ENCODE data around the gene NAV2. TPM values are rescaled to one million over a fixed set of nuclear protein-coding genes. Genes with fewer than 3 reads are reported as not detected.
A peak's percentile ranks its signal among the peaks of the same experiment; 100 is the strongest.

NAV2 gene
- total RNA-seq, 1 experiment from 2014 or later = 63.5 TPM

DNA sequence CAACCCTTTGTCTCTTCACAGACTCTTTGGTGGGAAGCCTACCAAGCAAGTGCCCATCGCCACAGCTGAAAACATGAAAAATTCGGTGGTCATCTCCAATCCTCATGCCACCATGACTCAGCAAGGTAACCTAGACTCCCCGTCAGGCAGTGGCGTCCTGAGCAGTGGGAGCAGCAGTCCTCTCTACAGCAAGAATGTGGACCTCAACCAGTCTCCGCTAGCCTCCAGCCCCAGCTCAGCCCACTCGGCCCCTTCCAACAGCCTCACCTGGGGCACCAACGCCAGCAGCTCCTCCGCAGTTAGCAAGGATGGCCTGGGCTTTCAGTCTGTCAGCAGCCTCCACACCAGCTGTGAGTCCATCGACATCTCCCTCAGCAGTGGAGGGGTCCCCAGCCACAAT lies 336.1 kb downstream of the NAV2 start:
- peaks cover 7% of the 10 kb centered on the region for H3K36me3 ChIP-seq (ENCODE audit: control insufficient read depth, insufficient read depth, low read length)
- intact Hi-C loops (cut with micrococcal nuclease; ENCODE audit: unreplicated experiment) = no loop called here
- no TSS peak for BruUV-seq (replicated peaks)
- Mint-ChIP-seq H3K27me3 (ENCODE audit: insufficient read depth, unreplicated experiment) (no peaks in the 10 kb centered on the region), H3K9me3 (ENCODE audit: unreplicated experiment) (no peaks in the 10 kb centered on the region), H3K4me3 (ENCODE audit: unreplicated experiment) (no peak overlapping the region), H3K27ac (ENCODE audit: unreplicated experiment) (peak overlapping the region; percentile 77), H3K4me1 (ENCODE audit: low read depth, unreplicated experiment) (peaks cover 12% of the 10 kb centered on the region), H3K36me3 (ENCODE audit: insufficient read depth, unreplicated experiment) (peaks cover 90% of the 10 kb centered on the region)
- H3K4me1 ChIP-seq = peaks cover 8% of the 10 kb centered on the region; the same call in 1 of the 2 replicates
- ChIA-PET POLR2A (no interaction called here), CTCF (no interaction called here)
- no peaks in the 10 kb centered on the region for H3K9me3 ChIP-seq
- DNase-seq = no peak
- H3K27me3 ChIP-seq (replicated peaks; ENCODE audit: control insufficient read depth, insufficient read depth, low read length) = no peaks in the 10 kb centered on the region
- no peak overlapping the region for H3K4me3 ChIP-seq (ENCODE audit: low read depth, low read length)
- TF ChIP-seq, protein P1, sequence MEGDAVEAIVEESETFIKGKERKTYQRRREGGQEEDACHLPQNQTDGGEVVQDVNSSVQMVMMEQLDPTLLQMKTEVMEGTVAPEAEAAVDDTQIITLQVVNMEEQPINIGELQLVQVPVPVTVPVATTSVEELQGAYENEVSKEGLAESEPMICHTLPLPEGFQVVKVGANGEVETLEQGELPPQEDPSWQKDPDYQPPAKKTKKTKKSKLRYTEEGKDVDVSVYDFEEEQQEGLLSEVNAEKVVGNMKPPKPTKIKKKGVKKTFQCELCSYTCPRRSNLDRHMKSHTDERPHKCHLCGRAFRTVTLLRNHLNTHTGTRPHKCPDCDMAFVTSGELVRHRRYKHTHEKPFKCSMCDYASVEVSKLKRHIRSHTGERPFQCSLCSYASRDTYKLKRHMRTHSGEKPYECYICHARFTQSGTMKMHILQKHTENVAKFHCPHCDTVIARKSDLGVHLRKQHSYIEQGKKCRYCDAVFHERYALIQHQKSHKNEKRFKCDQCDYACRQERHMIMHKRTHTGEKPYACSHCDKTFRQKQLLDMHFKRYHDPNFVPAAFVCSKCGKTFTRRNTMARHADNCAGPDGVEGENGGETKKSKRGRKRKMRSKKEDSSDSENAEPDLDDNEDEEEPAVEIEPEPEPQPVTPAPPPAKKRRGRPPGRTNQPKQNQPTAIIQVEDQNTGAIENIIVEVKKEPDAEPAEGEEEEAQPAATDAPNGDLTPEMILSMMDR (IDR thresholded peaks at IDR 0.05; ENCODE audit: insufficient read depth in 1 of 2, low read depth in 1 of 2, low read length in 1 of 2, severe bottlenecking in 1 of 2, unreplicated experiment in 1 of 2) = no peak

DNA sequence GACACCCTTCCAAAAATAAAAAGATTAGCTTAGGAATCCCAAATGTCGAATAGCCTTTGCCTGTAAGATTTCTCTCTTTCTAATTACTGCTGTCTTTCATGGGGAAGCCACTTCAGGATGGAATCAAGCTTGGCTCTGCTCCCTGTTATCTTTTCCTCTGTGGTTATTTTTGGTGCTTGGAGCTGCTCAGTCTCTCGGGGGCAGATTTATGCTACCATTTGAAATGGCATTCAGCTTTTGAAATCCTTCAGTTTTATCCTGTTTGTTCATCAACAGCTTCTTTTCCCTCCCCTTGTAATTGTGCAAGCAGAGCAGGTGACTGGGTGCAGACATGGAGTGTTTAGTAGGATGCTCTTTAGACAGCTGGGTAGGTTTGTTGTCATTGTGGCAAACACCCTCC lies 336.6 kb downstream of the NAV2 start:
- H3K4me1 Mint-ChIP-seq (ENCODE audit: low read depth, unreplicated experiment) = peaks cover 12% of the 10 kb centered on the region
- TF ChIP-seq, protein P1 (IDR thresholded peaks at IDR 0.05; ENCODE audit: insufficient read depth in 1 of 2, low read depth in 1 of 2, low read length in 1 of 2, severe bottlenecking in 1 of 2, unreplicated experiment in 1 of 2) = no peak
- H3K27me3 Mint-ChIP-seq (ENCODE audit: insufficient read depth, unreplicated experiment) = no peaks in the 10 kb centered on the region
- DNase-seq = no peak
- H3K36me3 ChIP-seq (ENCODE audit: control insufficient read depth, insufficient read depth, low read length) = peaks cover 7% of the 10 kb centered on the region
- H3K36me3 Mint-ChIP-seq (ENCODE audit: insufficient read depth, unreplicated experiment) = peaks cover 90% of the 10 kb centered on the region
- CTCF ChIA-PET = no interaction called here
- H3K4me1 ChIP-seq = peaks cover 8% of the 10 kb centered on the region; the same call in 1 of the 2 replicates
- no peaks in the 10 kb centered on the region for H3K27me3 ChIP-seq (replicated peaks; ENCODE audit: control insufficient read depth, insufficient read depth, low read length)
- intact Hi-C loops (cut with micrococcal nuclease; ENCODE audit: unreplicated experiment) = no loop called here
- no peaks in the 10 kb centered on the region for H3K9me3 Mint-ChIP-seq (ENCODE audit: unreplicated experiment)
- POLR2A ChIA-PET = no interaction called here
- no TSS peak for BruUV-seq (replicated peaks)
- no peak overlapping the region for H3K4me3 Mint-ChIP-seq (ENCODE audit: unreplicated experiment)
- peak overlapping the region; percentile 77 for H3K27ac Mint-ChIP-seq (ENCODE audit: unreplicated experiment)
- H3K4me3 ChIP-seq (ENCODE audit: low read depth, low read length) = no peak overlapping the region
- H3K9me3 ChIP-seq = no peaks in the 10 kb centered on the region

DNA sequence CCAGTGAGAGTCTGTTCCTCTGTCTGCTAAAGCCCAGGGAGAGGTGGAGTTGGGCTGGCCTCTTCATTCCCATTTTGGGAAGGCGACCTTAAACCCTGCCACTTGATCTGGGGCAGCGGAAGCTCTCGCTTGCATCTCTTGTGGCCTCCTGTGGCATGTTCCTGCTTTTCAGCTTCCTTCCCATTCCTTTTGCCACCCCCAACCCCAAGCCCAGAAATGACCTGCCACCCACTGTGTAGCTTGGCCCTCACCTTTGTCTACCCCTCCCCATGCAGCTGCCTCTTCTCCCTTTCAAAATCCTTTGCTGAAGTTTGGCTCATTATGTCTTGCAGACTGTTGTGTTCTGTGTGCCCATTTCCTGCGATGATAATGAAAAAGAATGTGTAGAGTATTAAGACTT lies 337.4 kb downstream of the NAV2 start:
- BruUV-seq (replicated peaks) = no TSS peak
- H3K4me1 Mint-ChIP-seq (ENCODE audit: low read depth, unreplicated experiment) = peaks cover 12% of the 10 kb centered on the region
- Histone ChIP-seq H3K4me3 (ENCODE audit: low read depth, low read length) (no peak overlapping the region), H3K9me3 (no peaks in the 10 kb centered on the region), H3K4me1 (peaks cover 8% of the 10 kb centered on the region; the same call in 1 of the 2 replicates), H3K36me3 (ENCODE audit: control insufficient read depth, insufficient read depth, low read length) (peaks cover 6% of the 10 kb centered on the region), H3K27me3 (replicated peaks; ENCODE audit: control insufficient read depth, insufficient read depth, low read length) (no peaks in the 10 kb centered on the region)
- intact Hi-C loops (cut with micrococcal nuclease; ENCODE audit: unreplicated experiment) = no loop called here
- TF ChIP-seq, protein P1 (IDR thresholded peaks at IDR 0.05; ENCODE audit: insufficient read depth in 1 of 2, low read depth in 1 of 2, low read length in 1 of 2, severe bottlenecking in 1 of 2, unreplicated experiment in 1 of 2) = no peak
- H3K9me3 Mint-ChIP-seq (ENCODE audit: unreplicated experiment) = no peaks in the 10 kb centered on the region
- no peak for DNase-seq
- H3K27ac Mint-ChIP-seq (ENCODE audit: unreplicated experiment) = peak overlapping the region; percentile 9
- POLR2A ChIA-PET = no interaction called here
- no peaks in the 10 kb centered on the region for H3K27me3 Mint-ChIP-seq (ENCODE audit: insufficient read depth, unreplicated experiment)
- CTCF ChIA-PET = interaction anchor here (0.9 kb wide), 1 partner anchor 15 kb away, joined by 3 read pairs; no protein-coding TSS in a partner anchor
- no peak overlapping the region for H3K4me3 Mint-ChIP-seq (ENCODE audit: unreplicated experiment)
- peaks cover 85% of the 10 kb centered on the region for H3K36me3 Mint-ChIP-seq (ENCODE audit: insufficient read depth, unreplicated experiment)
